Stomach (tissue), 4 donors: ENCODE measurements around the gene AFAP1.

Source experiments
- CTCF ChIP-seq, 7 experiments: fragments of 450-650 bp in 4 of 7; fragments of 200-600 bp in 3 of 7; sonication (generic) in 3 of 7; IDR thresholded peaks; one replicate each; pipeline ENCODE4 v1.5.1; 2016 to 2019; ENCODE audit warnings: antibody characterized with exemption in 7 of 7, control low read depth in 2 of 7, mild to moderate bottlenecking in 1 of 7
- POLR2A ChIP-seq, 4 donors: fragments of 450-650 bp; IDR thresholded peaks; one replicate each; pipeline ENCODE4 v1.6.1; 2016; ENCODE audit warnings: antibody characterized with exemption in 4 of 4, control low read depth in 2 of 4, mild to moderate bottlenecking in 1 of 4, moderate library complexity in 1 of 4

GRCh38 chr4:7908668-7909067 is 31.0 kb downstream of the AFAP1 start:
- TF ChIP-seq CTCF (IDR thresholded peaks at IDR 0.05) (no peak), POLR2A (IDR thresholded peaks at IDR 0.05) (no peak)
